Measurements from ENCODE around the gene ADAMTS16.

DNA sequence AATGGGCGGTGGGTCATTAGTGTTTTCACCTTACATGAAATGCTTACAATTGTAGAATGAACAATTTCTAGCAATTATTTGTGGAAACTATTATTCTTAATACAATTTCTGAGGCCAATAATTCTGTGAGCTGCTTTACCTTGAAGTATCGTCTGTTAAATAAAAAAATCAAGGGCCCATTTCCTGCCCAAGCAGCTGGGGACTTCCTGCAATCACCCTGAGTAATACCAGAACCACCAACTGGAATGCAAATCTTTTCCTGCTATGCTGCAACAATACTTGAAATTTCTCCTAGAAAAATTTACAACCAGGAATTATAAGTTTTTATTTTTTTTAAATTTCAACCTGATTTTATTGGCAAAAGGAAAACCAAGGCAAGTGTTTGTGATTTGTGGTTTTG lies 52.6 kb downstream of the ADAMTS16 start:
- TF ChIP-seq, protein P1, sequence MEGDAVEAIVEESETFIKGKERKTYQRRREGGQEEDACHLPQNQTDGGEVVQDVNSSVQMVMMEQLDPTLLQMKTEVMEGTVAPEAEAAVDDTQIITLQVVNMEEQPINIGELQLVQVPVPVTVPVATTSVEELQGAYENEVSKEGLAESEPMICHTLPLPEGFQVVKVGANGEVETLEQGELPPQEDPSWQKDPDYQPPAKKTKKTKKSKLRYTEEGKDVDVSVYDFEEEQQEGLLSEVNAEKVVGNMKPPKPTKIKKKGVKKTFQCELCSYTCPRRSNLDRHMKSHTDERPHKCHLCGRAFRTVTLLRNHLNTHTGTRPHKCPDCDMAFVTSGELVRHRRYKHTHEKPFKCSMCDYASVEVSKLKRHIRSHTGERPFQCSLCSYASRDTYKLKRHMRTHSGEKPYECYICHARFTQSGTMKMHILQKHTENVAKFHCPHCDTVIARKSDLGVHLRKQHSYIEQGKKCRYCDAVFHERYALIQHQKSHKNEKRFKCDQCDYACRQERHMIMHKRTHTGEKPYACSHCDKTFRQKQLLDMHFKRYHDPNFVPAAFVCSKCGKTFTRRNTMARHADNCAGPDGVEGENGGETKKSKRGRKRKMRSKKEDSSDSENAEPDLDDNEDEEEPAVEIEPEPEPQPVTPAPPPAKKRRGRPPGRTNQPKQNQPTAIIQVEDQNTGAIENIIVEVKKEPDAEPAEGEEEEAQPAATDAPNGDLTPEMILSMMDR (IDR thresholded peaks at IDR 0.05), result no peak
- TF ChIP-seq POLR2A (IDR thresholded peaks at IDR 0.05), result no peak
